Osteocyte (in vitro differentiated cells): ENCODE measurements around the gene ZNF800. TPM values are rescaled to one million over a fixed set of nuclear protein-coding genes. Genes with fewer than 3 reads are reported as not detected.

Experiments
- DNase-seq: peaks from one replicate; pipeline ENCODE4 v3.0.0; 2021; ENCODE audit warnings: mixed read lengths; ENCODE audit not compliant: unreplicated experiment; ENCODE audit errors: extremely low spot score
- H3K27ac Mint-ChIP-seq: one replicate; pipeline ENCODE4 v1.8.0; 2021; ENCODE audit warnings: mild to moderate bottlenecking, mixed read lengths; ENCODE audit not compliant: unreplicated experiment
- H3K27me3 Mint-ChIP-seq: one replicate; pipeline ENCODE4 v1.8.0; 2021; ENCODE audit warnings: mixed read lengths; ENCODE audit not compliant: unreplicated experiment
- H3K36me3 Mint-ChIP-seq: one replicate; pipeline ENCODE4 v1.8.0; 2021; ENCODE audit warnings: mixed read lengths; ENCODE audit not compliant: unreplicated experiment
- H3K4me1 Mint-ChIP-seq: one replicate; pipeline ENCODE4 v1.8.0; 2021; ENCODE audit warnings: mixed read lengths; ENCODE audit not compliant: unreplicated experiment
- H3K4me3 Mint-ChIP-seq: one replicate; pipeline ENCODE4 v1.8.0; 2021; ENCODE audit warnings: mild to moderate bottlenecking, moderate library complexity, mixed read lengths; ENCODE audit not compliant: unreplicated experiment
- H3K9me3 Mint-ChIP-seq: one replicate; pipeline ENCODE4 v1.8.0; 2021; ENCODE audit warnings: mixed read lengths; ENCODE audit not compliant: unreplicated experiment
- CTCF ChIP-seq: fragments of 200-600 bp; sonication (generic); IDR thresholded peaks from 2 replicates; pipeline ENCODE4 v1.5.0; 2021; ENCODE audit warnings: antibody characterized with exemption, mild to moderate bottlenecking, moderate library complexity
- total RNA-seq: library from RNA; stranded (reverse); gene quantifications from 2 replicates; pipeline ENCODE4 v1.2.1, GENCODE V29; 2021

Gene ZNF800
- total RNA-seq, 1 donor from 2014 or later: 27.7 TPM

GRCh38 chr7:127415060-127415742, 22.7 kb upstream of the ZNF800 start:
- H3K27me3 Mint-ChIP-seq: peaks cover 44% of the 10 kb centered on the region
- no peak overlapping the region for H3K4me3 Mint-ChIP-seq
- no peak for TF ChIP-seq CTCF
- DNase-seq: no peak
- no peaks in the 10 kb centered on the region for H3K9me3 Mint-ChIP-seq
- H3K36me3 Mint-ChIP-seq: no peaks in the 10 kb centered on the region
- H3K4me1 Mint-ChIP-seq: no peaks in the 10 kb centered on the region
- no peak overlapping the region for H3K27ac Mint-ChIP-seq

GRCh38 chr7:127413962-127414361, 21.5 kb upstream of the ZNF800 start:
- H3K4me3 Mint-ChIP-seq: no peak overlapping the region
- no peak for DNase-seq
- H3K4me1 Mint-ChIP-seq: no peaks in the 10 kb centered on the region
- TF ChIP-seq CTCF: no peak
- no peak overlapping the region for H3K27ac Mint-ChIP-seq
- H3K9me3 Mint-ChIP-seq: no peaks in the 10 kb centered on the region
- no peaks in the 10 kb centered on the region for H3K36me3 Mint-ChIP-seq
- H3K27me3 Mint-ChIP-seq: peaks cover 41% of the 10 kb centered on the region

- no peaks in the 10 kb centered on the region for H3K4me1 Mint-ChIP-seq
- no peak overlapping the region for H3K27ac Mint-ChIP-seq
- TF ChIP-seq CTCF: no peak
- no peaks in the 10 kb centered on the region for H3K9me3 Mint-ChIP-seq
- H3K4me3 Mint-ChIP-seq: no peak overlapping the region
- H3K27me3 Mint-ChIP-seq: peaks cover 44% of the 10 kb centered on the region
- no peaks in the 10 kb centered on the region for H3K36me3 Mint-ChIP-seq
- DNase-seq: no peak
Measured at GRCh38 chr7:127413326-127413725, 20.8 kb upstream of the ZNF800 start.

GRCh38 chr7:127411176-127411575, 18.7 kb upstream of the ZNF800 start:
- DNase-seq: no peak
- TF ChIP-seq CTCF: no peak
- Mint-ChIP-seq H3K9me3 (no peaks in the 10 kb centered on the region), H3K27me3 (peaks cover 55% of the 10 kb centered on the region), H3K36me3 (no peaks in the 10 kb centered on the region), H3K27ac (no peak overlapping the region), H3K4me1 (no peaks in the 10 kb centered on the region), H3K4me3 (no peak overlapping the region)

- no peak overlapping the region for H3K27ac Mint-ChIP-seq
- no peaks in the 10 kb centered on the region for H3K9me3 Mint-ChIP-seq
- TF ChIP-seq CTCF: no peak
- no peaks in the 10 kb centered on the region for H3K4me1 Mint-ChIP-seq
- H3K27me3 Mint-ChIP-seq: peaks cover 62% of the 10 kb centered on the region
- no peaks in the 10 kb centered on the region for H3K36me3 Mint-ChIP-seq
- no peak for DNase-seq
- H3K4me3 Mint-ChIP-seq: no peak overlapping the region
Measured at GRCh38 chr7:127409629-127410028, 17.1 kb upstream of the ZNF800 start.
